ENCODE measurements around the gene AZIN2.

DNA sequence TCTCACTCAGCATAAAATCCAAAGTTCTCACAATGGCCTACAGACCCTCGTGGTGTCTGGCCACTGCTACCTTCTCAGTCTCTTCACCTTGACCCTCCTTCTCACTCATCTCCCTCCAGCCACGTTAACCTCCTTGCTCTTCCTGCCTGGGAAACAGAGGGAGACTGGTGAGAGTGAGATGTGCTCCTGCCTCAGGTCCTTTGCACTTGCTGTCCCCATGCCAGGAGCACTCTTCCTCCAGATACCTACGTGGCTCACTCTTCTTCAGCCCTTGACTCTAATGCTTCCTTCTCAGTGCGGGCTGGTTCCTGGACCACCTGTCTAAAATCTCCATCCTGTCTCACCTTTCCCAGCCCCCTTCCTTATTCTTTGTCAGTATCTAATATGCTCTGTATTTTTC, 76.2 kb downstream of the AZIN2 start:
- TF ChIP-seq, protein P1, sequence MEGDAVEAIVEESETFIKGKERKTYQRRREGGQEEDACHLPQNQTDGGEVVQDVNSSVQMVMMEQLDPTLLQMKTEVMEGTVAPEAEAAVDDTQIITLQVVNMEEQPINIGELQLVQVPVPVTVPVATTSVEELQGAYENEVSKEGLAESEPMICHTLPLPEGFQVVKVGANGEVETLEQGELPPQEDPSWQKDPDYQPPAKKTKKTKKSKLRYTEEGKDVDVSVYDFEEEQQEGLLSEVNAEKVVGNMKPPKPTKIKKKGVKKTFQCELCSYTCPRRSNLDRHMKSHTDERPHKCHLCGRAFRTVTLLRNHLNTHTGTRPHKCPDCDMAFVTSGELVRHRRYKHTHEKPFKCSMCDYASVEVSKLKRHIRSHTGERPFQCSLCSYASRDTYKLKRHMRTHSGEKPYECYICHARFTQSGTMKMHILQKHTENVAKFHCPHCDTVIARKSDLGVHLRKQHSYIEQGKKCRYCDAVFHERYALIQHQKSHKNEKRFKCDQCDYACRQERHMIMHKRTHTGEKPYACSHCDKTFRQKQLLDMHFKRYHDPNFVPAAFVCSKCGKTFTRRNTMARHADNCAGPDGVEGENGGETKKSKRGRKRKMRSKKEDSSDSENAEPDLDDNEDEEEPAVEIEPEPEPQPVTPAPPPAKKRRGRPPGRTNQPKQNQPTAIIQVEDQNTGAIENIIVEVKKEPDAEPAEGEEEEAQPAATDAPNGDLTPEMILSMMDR (conservative IDR thresholded peaks at IDR 0.05; ENCODE audit: low read length) = no peak
- no peak for TF ChIP-seq EZH2phosphoT487 (IDR thresholded peaks at IDR 0.05; ENCODE audit: borderline replicate concordance)
